AG08395 (cell line): ENCODE results near the gene TRPM3.

Source experiments
- DNase-seq: peaks from one replicate; pipeline ENCODE4 v3.0.0; 2012; ENCODE audit warnings: mixed read lengths, low spot score

Gene TRPM3

DNA sequence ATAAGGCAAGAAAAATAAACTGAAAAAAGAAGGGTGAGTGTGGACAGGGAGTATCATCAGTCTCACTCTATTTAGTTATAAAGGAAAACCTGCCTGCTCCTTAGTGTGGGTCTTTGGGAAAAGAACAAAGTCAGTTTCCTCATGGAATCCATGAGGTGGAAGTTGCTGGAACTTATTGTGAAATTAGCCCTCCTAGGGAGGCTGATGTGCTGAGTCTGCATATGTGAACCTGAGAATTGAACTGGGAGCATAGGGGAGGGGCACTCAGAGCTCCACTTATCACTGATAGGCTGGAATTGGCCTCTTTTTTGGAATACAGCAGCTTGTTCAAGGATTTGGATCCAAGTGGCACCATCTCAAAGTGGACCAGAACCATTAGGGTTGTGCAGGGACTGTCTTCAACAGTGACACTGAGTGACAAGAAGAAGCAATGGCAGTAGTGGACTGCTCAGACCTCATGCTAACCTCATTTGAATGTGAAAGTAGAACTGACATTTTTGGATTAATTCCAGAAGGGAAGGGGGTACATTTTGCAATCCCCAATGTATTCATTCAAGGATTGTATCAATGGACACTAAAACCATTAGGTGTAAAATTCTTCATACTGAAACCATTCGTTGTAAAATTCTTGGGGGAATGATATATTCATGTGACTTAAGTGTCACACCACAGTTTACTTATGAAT is 603.4 kb downstream of the TRPM3 start:
- DNase-seq, result no peak

DNA sequence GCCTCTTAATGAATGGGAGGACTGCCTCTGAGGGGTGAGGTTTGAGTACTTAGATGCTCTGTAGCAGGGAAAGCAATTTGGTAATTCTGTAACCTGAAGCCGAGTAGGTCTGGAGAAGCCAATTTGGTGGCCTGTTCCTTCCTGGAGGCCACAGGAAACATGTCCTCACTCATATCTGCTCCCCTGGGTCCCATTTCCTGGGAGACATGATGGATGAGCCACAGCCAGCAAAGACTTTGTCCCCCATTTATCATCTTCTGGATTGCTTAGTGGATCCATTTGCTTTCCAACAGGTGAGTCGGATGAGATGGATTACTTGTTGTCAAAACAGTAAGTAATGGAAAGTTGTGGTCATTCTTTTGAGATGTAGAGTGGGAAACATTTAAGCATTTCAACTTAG is 607.1 kb downstream of the TRPM3 start:
- DNase-seq, result no peak

DNA sequence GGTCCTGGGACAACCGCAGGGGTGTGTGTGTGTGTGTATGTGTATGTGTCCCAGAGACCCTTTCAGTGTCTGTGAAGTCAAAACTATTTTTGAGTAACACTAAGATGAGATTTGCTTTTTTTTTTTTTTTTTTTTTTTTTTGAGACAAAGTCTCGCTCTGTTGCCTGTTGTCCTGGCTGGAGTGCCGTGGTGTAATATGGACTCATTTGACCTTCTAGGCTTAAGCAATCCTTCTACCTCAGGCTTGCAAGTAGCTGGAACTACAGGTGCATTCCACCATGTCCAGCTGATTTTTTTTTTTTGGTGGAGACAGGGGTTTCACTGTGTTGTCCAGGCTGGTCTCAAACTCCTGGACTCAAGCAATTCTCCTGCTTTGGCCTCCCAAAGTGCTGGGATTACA is 609.6 kb downstream of the TRPM3 start:
- no peak for DNase-seq

DNA sequence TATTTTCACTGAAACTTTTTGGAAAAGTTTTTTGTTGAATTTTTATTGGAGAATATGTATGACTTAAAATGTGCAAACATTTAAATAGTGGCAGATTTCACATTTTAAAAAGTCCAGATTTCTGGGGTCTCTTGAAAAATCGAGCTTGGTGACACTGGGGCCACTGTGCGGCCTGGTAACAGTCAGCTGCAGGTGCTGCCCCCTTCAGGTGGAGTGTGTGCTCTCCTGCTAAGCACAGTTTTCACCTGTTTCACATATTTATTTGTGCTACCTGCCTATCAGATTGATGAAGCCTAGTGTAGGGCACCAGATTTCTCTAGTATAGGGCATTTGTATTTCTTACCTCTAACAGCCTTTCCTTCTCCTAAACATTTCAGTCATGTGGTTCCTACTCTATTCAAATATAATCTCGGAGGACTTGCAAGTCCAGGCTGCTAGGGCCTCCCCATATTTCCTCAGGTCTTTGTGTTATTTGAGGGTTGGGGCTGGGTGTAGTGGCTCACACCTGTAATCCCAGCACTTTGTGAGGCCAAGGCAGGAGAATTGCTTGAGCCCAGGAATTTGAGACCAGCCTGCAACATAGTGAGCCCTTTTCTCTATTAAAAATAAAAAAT is 611.2 kb downstream of the TRPM3 start:
- DNase-seq, result no peak

DNA sequence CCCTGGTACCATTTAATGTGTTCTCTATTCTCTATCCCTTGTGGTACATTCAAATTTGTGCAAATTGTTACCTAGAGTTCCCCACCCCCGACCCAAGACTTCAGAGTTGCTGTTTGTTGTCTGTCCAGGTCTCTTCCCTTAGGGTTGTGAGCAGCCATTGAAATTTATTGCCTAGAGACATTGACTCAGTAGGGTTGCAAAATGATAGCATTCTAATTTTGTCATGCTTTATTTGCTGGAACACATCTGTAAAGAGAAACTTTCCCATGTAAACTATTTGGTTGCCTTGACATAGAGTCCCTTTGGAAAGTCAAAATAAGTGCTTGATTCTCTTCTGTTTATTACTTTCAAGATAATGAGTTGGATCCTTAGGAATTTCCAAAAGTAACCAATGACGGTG is 615.3 kb downstream of the TRPM3 start:
- no peak for DNase-seq

DNA sequence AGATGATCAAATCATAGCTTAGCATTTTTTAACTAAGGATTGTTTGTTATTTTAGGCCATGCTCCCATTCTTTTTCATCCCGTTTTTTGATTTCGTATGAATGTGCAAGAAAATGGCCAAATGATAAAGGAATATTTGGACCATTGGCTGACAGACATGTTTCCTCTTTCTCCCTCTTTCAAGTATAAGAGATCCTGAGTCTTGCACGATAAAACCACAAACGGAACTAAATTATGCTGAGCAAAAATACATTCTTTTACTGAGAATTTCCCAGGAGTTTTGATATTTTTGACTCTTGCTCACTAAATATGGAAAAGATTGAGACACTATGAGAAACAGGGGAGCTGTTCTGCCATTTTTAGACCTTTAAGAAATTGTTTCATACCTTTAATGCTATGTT is 616.6 kb downstream of the TRPM3 start:
- no peak for DNase-seq

DNA sequence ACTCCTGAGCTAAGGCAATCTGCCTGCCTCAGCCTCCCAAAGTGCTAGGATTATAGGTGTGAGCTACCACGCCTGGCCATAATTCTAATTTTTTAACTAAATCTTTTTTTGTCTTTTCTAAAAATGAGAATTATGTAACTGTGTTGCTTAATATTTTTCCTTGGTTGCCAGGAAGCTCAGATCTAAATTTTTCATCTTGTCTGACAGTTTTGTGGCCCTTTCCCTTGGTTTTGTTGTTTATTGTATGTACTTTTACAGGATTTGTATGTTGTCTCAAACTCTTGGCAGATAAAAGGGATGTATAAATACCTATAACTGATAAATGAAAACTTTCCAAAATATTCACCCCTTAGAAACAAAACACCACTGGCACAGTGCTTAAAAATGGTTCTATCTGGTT is 618.7 kb downstream of the TRPM3 start:
- no peak for DNase-seq

DNA sequence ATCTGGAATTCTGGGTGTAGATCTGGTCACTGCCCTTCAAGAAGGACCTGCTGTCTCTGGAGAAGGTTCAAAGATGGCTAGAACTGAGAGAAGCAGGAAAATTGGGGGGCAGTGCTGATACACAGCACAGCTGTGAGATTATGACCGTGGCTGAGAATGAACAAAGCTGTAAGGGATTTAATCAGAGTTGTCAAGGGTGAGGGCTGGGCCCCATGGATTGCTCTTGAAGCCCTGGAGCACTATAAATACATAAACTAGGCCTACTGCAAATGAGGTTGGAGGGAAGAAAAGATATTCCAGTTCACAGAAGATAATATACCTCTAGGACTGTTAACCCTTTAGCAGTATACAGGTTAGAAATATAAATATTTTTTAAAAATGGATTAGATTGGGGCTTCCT is 620.6 kb downstream of the TRPM3 start:
- no peak for DNase-seq

DNA sequence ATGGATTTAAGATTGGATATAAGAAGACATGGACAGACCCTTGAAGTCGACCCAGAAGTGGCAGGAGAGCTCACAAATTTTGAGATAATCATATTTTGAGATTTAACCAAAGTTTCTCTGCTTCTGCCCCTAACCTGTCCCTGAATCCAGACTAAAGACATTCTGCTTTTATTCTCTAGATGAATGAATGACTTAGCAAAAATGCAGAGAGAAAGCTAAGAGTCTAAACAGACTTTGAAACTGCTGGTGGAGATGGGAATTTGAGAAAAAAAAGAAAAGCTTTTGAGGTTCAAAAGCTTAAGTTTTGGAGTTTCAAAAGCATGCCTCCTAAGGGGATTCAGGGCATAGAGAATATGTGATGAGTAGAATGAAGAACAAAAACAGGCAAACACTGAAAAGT is 621.8 kb downstream of the TRPM3 start:
- no peak for DNase-seq

DNA sequence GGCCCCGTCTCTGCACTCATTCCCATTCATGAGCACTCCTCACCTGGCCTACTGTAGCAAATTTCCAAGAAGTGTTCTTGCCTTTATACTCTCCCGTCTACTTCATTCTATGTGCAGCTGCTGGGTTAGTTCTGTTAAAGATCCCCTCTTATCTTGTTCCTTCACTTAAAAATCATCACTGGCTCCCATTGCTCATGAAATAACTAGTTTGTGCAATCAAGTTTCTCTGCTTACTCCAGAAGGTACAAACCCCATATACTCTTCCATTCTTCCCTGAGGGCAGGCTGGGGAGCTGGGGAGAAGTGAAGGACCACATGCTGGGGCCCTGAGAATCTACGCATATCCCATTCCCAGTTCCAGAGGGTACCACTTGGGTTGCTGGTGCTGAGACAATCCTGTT is 622.6 kb downstream of the TRPM3 start:
- DNase-seq, result no peak

DNA sequence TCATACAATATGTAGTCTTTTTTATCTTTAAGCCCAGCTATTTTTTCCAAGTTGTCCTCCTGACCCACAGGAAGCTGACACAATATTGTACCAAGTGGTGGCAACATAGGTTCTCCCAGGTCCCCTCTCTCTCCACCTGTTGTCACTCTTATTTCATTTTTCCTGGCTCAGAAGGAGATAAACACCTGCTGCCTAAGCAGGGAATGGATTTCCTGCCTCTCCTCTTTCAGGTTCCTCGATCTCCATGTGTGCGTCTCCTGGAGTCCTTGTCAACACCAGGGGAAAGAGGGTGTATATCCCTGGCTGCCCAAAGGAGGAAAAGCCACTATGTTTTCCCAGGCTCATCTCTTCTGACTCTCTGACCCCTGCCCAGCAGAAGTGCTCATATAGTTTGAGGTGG is 625.2 kb downstream of the TRPM3 start:
- DNase-seq, result no peak

DNA sequence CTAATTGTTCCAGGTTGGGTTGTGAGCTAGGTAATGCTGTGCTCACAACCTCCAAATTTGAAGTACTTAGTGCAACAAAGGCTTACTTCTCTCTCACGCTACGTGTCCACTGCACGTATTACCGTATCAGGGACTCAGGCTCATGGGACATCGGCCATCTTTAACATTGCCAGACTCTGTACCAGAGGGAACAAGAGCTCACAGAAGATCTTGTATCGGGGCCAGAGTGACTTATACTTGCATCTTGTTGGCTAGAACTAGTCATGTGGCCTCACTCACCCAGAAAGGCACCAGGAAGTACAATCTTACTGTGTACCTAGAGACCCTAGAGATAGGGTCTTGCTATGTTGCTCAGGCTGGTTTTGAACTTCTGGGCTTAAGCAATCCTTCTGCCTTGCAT is 625.9 kb downstream of the TRPM3 start:
- no peak for DNase-seq

DNA sequence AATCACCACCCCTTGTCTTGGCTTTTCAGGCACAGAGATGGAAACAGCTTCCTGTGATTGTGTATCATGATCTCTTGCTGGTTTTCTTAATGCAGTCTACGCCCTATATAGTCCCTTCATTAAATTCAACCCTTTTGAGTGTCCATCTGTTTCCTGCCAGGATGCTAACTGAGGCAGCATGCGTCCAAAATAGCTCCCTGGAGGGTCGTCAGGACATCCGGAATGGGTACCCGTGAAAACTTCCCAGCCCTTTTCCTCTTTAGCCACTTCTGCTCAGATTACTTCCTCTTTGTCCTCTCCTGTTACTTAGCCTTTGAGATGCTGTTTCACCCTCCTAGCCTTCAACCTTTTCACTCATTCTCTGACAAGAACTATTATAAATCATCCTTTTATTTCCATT is 627.2 kb downstream of the TRPM3 start:
- DNase-seq, result no peak

DNA sequence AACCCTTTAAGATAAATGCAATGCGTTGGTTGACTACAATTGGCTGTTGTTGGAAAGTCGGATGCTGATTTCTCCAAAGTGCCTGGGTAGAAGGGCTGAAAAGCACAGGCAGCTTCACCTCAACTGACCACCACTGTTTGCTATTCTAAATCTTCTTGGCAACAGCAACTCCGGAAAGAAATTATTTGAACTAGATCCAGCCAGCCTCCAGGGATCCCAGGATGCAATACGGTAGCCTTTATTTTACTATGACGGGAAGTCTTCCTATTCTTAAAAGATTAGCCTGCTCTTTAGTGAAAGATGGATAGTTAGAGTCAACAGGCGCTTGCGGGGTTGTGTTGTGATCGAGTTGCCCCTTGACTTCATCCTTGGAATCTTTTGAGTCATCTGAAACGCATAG is 628.4 kb downstream of the TRPM3 start:
- DNase-seq, result no peak

DNA sequence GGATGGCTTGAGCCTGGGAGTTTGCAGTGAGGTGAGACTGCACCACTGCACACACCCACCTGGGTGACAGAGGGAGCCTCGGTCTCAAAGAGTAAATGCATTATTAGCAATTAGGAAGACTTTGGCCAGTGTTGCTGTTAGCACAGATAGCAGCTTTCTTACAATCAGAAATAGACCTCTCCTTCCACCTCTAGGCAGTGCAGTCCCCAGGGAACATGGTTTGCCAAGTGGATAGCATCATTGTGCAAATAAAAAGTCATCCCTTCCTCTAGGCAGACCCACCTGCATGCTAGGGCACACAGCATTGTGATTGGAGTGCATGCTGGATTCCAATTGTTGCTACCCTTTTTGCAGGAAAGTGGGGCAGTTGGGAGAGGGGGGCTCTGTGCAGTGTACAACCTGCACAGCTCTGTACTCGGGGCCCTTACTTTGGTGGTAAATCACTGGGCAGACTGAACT is 629.1 kb downstream of the TRPM3 start:
- DNase-seq, result no peak

DNA sequence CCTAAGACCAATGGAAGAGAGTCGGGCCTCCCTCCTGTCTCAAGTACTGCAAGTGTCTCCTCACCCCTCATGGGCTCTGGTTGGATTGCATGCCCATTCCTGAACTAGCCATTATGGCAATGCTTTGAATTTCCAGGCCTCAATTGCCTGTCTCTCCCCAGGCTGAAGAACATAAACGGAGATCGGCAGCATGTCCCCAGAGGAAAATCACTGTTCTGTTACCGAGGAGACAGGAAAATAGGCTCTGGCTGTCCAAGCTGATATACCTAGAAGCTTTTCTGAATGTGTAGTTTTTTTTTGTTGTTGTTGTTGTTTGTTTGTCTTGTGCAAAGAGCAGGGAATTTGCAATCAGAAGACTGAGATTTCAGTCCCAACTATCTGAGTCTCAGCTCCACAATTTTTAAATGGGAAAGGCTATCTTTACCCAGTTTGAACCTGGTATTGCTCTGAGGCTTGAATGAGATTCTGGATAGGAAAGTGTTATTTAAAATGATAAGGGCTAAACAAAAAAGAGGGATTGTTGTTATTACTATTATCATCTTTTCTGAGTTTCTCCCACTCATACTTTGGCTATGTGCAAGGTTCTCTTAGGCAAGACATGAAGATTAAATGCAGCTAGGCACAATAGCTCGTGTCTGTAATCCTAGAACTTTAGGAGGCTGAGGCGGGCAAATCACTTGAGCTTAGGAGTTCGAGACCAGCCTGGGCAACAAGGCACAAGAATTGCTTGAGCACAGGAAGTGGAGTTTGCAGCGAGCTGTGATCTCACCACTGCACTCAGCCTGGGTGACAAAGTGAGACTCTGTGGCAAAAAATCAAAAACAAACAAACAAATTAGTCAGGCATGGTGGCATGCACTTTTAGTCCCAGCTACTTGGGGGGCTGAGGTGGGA is 629.7 kb downstream of the TRPM3 start:
- DNase-seq, result no peak

DNA sequence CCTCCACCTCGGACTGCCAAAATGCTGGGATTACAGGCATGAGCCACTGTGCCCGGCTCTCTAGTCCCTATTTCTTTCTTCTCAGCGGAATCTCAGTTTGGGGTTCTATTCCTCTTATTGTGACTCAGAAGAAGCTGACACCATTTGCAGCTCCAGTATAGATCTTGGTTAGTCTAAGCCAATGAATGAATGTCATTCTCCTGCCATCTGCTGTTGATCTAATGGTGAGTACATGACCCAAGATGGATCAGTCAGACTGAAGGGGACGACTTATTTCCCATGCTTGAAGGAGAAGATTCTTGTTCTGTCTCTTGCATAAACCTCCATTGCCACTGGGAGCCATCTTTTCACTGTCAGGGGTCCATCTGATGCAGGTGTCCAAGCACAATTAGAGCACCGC is 630.9 kb downstream of the TRPM3 start:
- DNase-seq, result no peak

DNA sequence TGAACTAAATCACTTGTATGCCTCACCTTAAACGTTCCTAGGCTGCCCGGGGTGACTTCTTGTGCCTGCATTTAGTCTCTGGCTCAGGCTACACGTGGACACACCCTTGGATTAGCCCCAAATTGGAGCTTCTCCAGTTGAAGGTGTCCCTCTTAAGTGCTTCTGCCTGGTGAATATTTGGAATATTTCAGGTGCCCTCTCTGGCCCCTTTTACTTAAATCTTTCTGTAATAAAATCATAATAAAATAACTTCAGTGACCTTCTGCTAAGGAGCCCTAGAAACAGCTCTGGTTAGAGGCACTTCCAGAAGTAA is 632.7 kb downstream of the TRPM3 start:
- no peak for DNase-seq

DNA sequence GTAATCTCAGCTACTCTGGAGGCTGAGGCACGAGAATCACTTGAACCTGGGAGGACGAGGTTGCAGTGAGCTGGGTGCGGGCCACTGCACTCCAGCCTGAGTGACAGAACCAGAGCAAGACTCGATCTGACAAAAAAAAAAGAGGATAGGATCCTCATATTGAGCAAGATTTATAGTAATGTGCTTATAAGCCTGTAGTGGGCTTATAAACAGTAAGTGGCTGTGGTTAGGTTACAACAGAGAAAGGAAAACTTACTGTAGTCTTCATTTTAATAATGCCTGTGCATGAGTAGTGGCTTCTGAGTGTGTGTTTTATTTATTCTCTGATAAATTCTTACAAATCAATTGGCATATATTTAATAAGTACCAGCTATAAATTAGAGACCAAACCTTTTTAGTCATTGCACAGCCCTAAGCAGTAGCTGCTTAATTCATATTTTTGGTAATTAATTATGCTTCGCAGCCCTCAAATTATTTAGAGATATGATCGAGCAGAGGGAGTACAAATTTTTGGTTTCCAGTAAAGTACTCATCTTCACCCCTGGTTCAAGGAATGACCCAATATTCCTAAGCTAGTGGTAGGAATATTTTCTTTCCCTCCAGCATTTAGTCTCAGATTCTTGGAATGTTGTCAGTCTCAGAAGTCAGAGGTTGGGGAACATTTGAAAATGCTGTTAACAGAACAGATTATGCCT is 633.2 kb downstream of the TRPM3 start:
- no peak for DNase-seq

DNA sequence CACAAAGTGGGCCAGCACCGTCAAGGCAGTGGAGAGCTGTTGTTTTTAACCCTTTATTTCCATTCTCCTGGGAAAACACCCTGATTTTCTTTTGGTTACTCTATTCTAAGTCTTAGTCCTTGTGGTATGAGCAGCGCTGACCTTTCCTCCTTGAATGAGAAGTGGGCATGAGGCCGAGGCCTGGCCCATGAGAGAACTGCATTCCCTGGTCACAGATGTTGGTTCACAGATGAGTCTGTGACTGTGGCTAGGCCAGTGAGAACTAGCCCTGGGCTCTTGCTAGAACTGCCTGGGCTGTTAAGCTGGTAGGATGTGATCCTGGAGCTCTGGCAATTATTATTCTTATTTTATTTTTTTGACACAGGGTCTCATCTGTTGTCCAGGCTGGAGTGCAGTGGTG is 635.3 kb downstream of the TRPM3 start:
- DNase-seq, result no peak

DNA sequence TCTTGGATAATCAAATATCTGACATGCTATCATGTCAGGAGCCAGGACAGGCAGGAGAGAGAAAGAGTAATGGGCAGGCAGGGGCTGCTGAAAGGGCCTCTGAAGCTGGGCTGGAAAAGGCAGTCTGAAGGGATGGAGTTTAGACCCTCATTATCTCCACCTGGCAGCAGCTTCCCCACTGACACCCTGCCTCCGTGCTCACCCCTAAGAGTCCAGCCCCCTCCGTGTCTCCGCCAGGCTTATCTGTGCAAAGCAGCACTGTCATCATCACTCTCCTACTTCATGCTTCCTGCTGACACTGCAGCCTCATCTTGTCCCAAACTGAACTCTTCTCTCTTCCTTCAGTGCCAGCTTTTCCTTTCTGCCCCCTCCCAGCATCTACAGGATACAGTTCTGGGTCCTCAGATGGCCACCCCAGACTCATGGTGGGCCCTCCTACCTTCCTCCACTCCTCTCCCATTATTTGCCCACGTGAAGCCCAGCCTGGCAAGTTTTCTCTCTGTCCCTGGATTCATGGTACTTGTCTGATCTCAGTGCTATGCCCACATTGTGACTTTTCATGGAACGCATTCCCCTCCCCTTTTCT is 636.1 kb downstream of the TRPM3 start:
- no peak for DNase-seq
